HUES64 (cell line): ENCODE measurements around the gene EPB41.

Experiments used
- H3K27ac ChIP-seq: 2 replicates; pipeline ENCODE4 v1.7.0; 2013; ENCODE audit warnings: low read depth, low read length, inconsistent platforms
- H3K27me3 ChIP-seq: 2 replicates; pipeline ENCODE4 v1.6.1; 2013; ENCODE audit warnings: mild to moderate bottlenecking, low read length; ENCODE audit not compliant: insufficient read depth
- H3K36me3 ChIP-seq: 2 replicates; pipeline ENCODE4 v1.6.1; 2013; ENCODE audit warnings: mild to moderate bottlenecking, low read length; ENCODE audit not compliant: insufficient read depth
- H3K4me1 ChIP-seq: 2 replicates; pipeline ENCODE4 v1.6.1; 2013; ENCODE audit warnings: mild to moderate bottlenecking, low read length, moderate library complexity; ENCODE audit not compliant: insufficient read depth
- H3K4me3 ChIP-seq: 2 replicates; pipeline ENCODE4 v1.5.1; 2013; ENCODE audit warnings: mild to moderate bottlenecking, low read length, moderate library complexity
- H3K9ac ChIP-seq: 2 replicates; pipeline ENCODE4 v1.6.1; 2013; ENCODE audit warnings: mild to moderate bottlenecking, low read depth, low read length
- H3K9me3 ChIP-seq: 2 replicates; pipeline ENCODE4 v1.6.1; 2013; ENCODE audit warnings: low read depth, low read length; ENCODE audit not compliant: insufficient read depth
- WGBS: fragments of 150-250, 120-280 bp; methylation state at CpG from one replicate; pipeline ENCODE4 v1.1.7; 2013; ENCODE audit warnings: missing lambda C conversion rate; 5-methylcytosine and 5-hydroxymethylcytosine counted together

Gene EPB41

GRCh38 chr1:28883242-28883616 is 31.1 kb upstream of the EPB41 start:
- Histone ChIP-seq H3K9ac (no peak overlapping the region), H3K4me1 (peaks cover 36% of the 10 kb centered on the region), H3K9me3 (no peaks in the 10 kb centered on the region), H3K27me3 (peaks cover 7% of the 10 kb centered on the region; the same call in 1 of the 2 replicates), H3K4me3 (no peak overlapping the region), H3K27ac (no peak overlapping the region), H3K36me3 (no peaks in the 10 kb centered on the region)
- WGBS: 29% methylated on average over 1 of the region's 1 CpG

- no peak overlapping the region for H3K27ac ChIP-seq
- WGBS: 90% methylated on average over 7 of the region's 7 CpGs
- no peaks in the 10 kb centered on the region for H3K9me3 ChIP-seq
- H3K4me1 ChIP-seq: peaks cover 36% of the 10 kb centered on the region
- no peaks in the 10 kb centered on the region for H3K36me3 ChIP-seq
- no peak overlapping the region for H3K4me3 ChIP-seq
- H3K27me3 ChIP-seq: peaks cover 12% of the 10 kb centered on the region; the same call in 1 of the 2 replicates
- H3K9ac ChIP-seq: no peak overlapping the region
Measured at GRCh38 chr1:28885472-28885877, 28.9 kb upstream of the EPB41 start.

GRCh38 chr1:28885977-28886730 is 28.2 kb upstream of the EPB41 start:
- no peak overlapping the region for H3K27ac ChIP-seq
- H3K4me3 ChIP-seq: peak overlapping the region; percentile 78
- peaks cover 12% of the 10 kb centered on the region; the same call in 1 of the 2 replicates for H3K27me3 ChIP-seq
- H3K4me1 ChIP-seq: peaks cover 36% of the 10 kb centered on the region
- WGBS: 58% methylated on average over 17 of the region's 17 CpGs
- H3K9me3 ChIP-seq: no peaks in the 10 kb centered on the region
- no peaks in the 10 kb centered on the region for H3K36me3 ChIP-seq
- no peak overlapping the region for H3K9ac ChIP-seq

GRCh38 chr1:28886731-28887418 is 27.5 kb upstream of the EPB41 start:
- no peak overlapping the region for H3K27ac ChIP-seq

GRCh38 chr1:28887419-28887834 is 26.9 kb upstream of the EPB41 start:
- WGBS: under 1% methylated on average over 41 of the region's 41 CpGs
- 0 out of 2 replicates have a peak overlapping the region, but pooled peaks have one; percentile 17 for H3K9ac ChIP-seq
- H3K9me3 ChIP-seq: no peaks in the 10 kb centered on the region
- H3K4me3 ChIP-seq: peak overlapping the region; percentile 78
- H3K27ac ChIP-seq: no peak overlapping the region
- peaks cover 33% of the 10 kb centered on the region for H3K4me1 ChIP-seq
- H3K36me3 ChIP-seq: no peaks in the 10 kb centered on the region
- peaks cover 12% of the 10 kb centered on the region; the same call in 1 of the 2 replicates for H3K27me3 ChIP-seq

More at GRCh38 chr1:28886731-28887418, 27.5 kb upstream of the EPB41 start:
- WGBS: under 1% methylated on average over 43 of the region's 43 CpGs
- 0 out of 2 replicates have a peak overlapping the region, but pooled peaks have one; percentile 17 for H3K9ac ChIP-seq
- H3K4me3 ChIP-seq: peak overlapping the region; percentile 78
- H3K36me3 ChIP-seq: no peaks in the 10 kb centered on the region
- H3K4me1 ChIP-seq: peaks cover 36% of the 10 kb centered on the region
- no peaks in the 10 kb centered on the region for H3K9me3 ChIP-seq
- H3K27me3 ChIP-seq: peaks cover 12% of the 10 kb centered on the region; the same call in 1 of the 2 replicates

GRCh38 chr1:28887835-28888682 is 26.3 kb upstream of the EPB41 start:
- H3K27ac ChIP-seq: no peak overlapping the region
- no peaks in the 10 kb centered on the region for H3K36me3 ChIP-seq
- peaks cover 33% of the 10 kb centered on the region for H3K4me1 ChIP-seq
- 25% methylated on average over 20 of the region's 24 CpGs for WGBS
- peak overlapping the region; percentile 78 for H3K4me3 ChIP-seq
- H3K9me3 ChIP-seq: no peaks in the 10 kb centered on the region
- H3K9ac ChIP-seq: no peak overlapping the region
- peaks cover 12% of the 10 kb centered on the region; the same call in 1 of the 2 replicates for H3K27me3 ChIP-seq

GRCh38 chr1:28888915-28889314 is 25.5 kb upstream of the EPB41 start:
- WGBS: 97% methylated on average over 7 of the region's 7 CpGs
- H3K36me3 ChIP-seq: no peaks in the 10 kb centered on the region
- peaks cover 12% of the 10 kb centered on the region; the same call in 1 of the 2 replicates for H3K27me3 ChIP-seq
- H3K9ac ChIP-seq: no peak overlapping the region
- peaks cover 25% of the 10 kb centered on the region for H3K4me1 ChIP-seq
- H3K9me3 ChIP-seq: no peaks in the 10 kb centered on the region
- H3K27ac ChIP-seq: no peak overlapping the region
- no peak overlapping the region for H3K4me3 ChIP-seq

- Histone ChIP-seq H3K9ac (no peak overlapping the region), H3K9me3 (no peaks in the 10 kb centered on the region), H3K36me3 (no peaks in the 10 kb centered on the region), H3K27ac (no peak overlapping the region), H3K4me3 (no peak overlapping the region), H3K27me3 (peaks cover 12% of the 10 kb centered on the region; the same call in 1 of the 2 replicates), H3K4me1 (peaks cover 20% of the 10 kb centered on the region)
- WGBS: 91% methylated on average over 5 of the region's 5 CpGs
Measured at GRCh38 chr1:28889357-28889756, 25.0 kb upstream of the EPB41 start.

- no peak overlapping the region for H3K9ac ChIP-seq
- 90% methylated on average over 8 of the region's 8 CpGs for WGBS
Measured at GRCh38 chr1:28890435-28890834, 23.9 kb upstream of the EPB41 start.

GRCh38 chr1:28890836-28891235 is 23.5 kb upstream of the EPB41 start:
- H3K4me1 ChIP-seq: peaks cover 8% of the 10 kb centered on the region
- no peak overlapping the region for H3K4me3 ChIP-seq
- peaks cover 12% of the 10 kb centered on the region; the same call in 1 of the 2 replicates for H3K27me3 ChIP-seq
- no peak overlapping the region for H3K9ac ChIP-seq
- H3K36me3 ChIP-seq: no peaks in the 10 kb centered on the region
- 90% methylated on average over 2 of the region's 2 CpGs for WGBS
- no peak overlapping the region for H3K27ac ChIP-seq
- H3K9me3 ChIP-seq: no peaks in the 10 kb centered on the region

More at GRCh38 chr1:28890435-28890834, 23.9 kb upstream of the EPB41 start:
- Histone ChIP-seq H3K9me3 (no peaks in the 10 kb centered on the region), H3K4me3 (no peak overlapping the region), H3K27ac (no peak overlapping the region), H3K27me3 (peaks cover 12% of the 10 kb centered on the region; the same call in 1 of the 2 replicates), H3K36me3 (no peaks in the 10 kb centered on the region), H3K4me1 (peaks cover 12% of the 10 kb centered on the region)
